Neural progenitor cell (in vitro differentiated cells): Measurements from ENCODE around the gene KCND1. TPM values are rescaled to one million over a fixed set of nuclear protein-coding genes. Genes with fewer than 3 reads are reported as not detected.

Source experiments
- DNase-seq: peaks from one replicate; pipeline ENCODE4 v3.0.0-alpha.2; 2016; ENCODE audit warnings: low spot score
- H2AFZ ChIP-seq: fragments of 200-600 bp; sonication (generic); replicated peaks from 2 replicates; pipeline ENCODE4 v1.6.1; 2016; ENCODE audit warnings: antibody characterized with exemption
- H3F3A ChIP-seq: fragments of 200-600 bp; sonication (generic); 2 replicates; pipeline ENCODE4 v1.6.1; 2016; ENCODE audit warnings: antibody characterized with exemption, low read depth
- H3K27ac ChIP-seq: fragments of 200-600 bp; sonication (generic); 2 replicates; pipeline ENCODE4 v1.5.1; 2016; ENCODE audit warnings: mild to moderate bottlenecking
- H3K27me3 ChIP-seq: fragments of 200-600 bp; sonication (generic); 2 replicates; pipeline ENCODE4 v1.6.1; 2016; ENCODE audit warnings: mild to moderate bottlenecking, moderate library complexity
- H3K36me3 ChIP-seq: fragments of 200-600 bp; sonication (generic); 2 replicates; pipeline ENCODE4 v1.5.1; 2016
- H3K4me1 ChIP-seq: fragments of 200-600 bp; sonication (generic); 2 replicates; pipeline ENCODE4 v1.6.1; 2016; ENCODE audit warnings: mixed run types
- H3K4me2 ChIP-seq: fragments of 200-600 bp; sonication (generic); 2 replicates; pipeline ENCODE4 v1.6.1; 2016
- H3K4me3 ChIP-seq: fragments of 200-600 bp; sonication (generic); 2 replicates; pipeline ENCODE4 v1.5.1; 2016
- H3K79me2 ChIP-seq: fragments of 200-600 bp; sonication (generic); 2 replicates; pipeline ENCODE4 v1.6.1; 2016; ENCODE audit warnings: low read depth
- H3K9ac ChIP-seq: fragments of 200-600 bp; sonication (generic); 2 replicates; pipeline ENCODE4 v1.6.1; 2016
- H3K9me3 ChIP-seq: fragments of 200-600 bp; sonication (generic); 2 replicates; pipeline ENCODE4 v1.5.1; 2016; ENCODE audit warnings: low read depth
- H4K20me1 ChIP-seq: fragments of 200-600 bp; sonication (generic); 2 replicates; pipeline ENCODE4 v1.6.1; 2016; ENCODE audit warnings: low read depth
- H3K27ac Mint-ChIP-seq: 3 replicates; pipeline ENCODE4 v1.8.0; 2021; ENCODE audit warnings: mixed read lengths
- H3K27me3 Mint-ChIP-seq: 2 replicates; pipeline ENCODE4 v1.8.0; 2022; ENCODE audit warnings: low read depth, mild to moderate bottlenecking, inconsistent platforms, moderate library complexity, mixed read lengths; ENCODE audit not compliant: insufficient read depth
- H3K36me3 Mint-ChIP-seq: 3 replicates; pipeline ENCODE4 v1.8.0; 2021; ENCODE audit warnings: mixed read lengths
- H3K4me1 Mint-ChIP-seq: 3 replicates; pipeline ENCODE4 v1.8.0; 2021; ENCODE audit warnings: mixed read lengths
- H3K4me3 Mint-ChIP-seq: 3 replicates; pipeline ENCODE4 v1.8.0; 2021; ENCODE audit warnings: mild to moderate bottlenecking, moderate library complexity, mixed read lengths
- H3K9me3 Mint-ChIP-seq: 3 replicates; pipeline ENCODE4 v1.8.0; 2020; ENCODE audit warnings: mixed read lengths
- CTCF ChIP-seq: fragments of 200-600 bp; sonication (generic); IDR thresholded peaks from 2 replicates; pipeline ENCODE4 v1.5.1; 2017; ENCODE audit warnings: antibody characterized with exemption, mild to moderate bottlenecking
- EZH2 ChIP-seq: fragments of 200-600 bp; sonication (generic); IDR thresholded peaks from 2 replicates; pipeline ENCODE4 v1.6.1; 2017; ENCODE audit warnings: antibody characterized with exemption, mild to moderate bottlenecking, moderate library complexity
- EZH2phosphoT487 ChIP-seq: fragments of 200-600 bp; sonication (generic); IDR thresholded peaks from 2 replicates; pipeline ENCODE4 v1.6.1; 2017; ENCODE audit warnings: antibody characterized with exemption
- total RNA-seq: library from RNA; depleted of rRNA; stranded (reverse); fragments of >200 nt; gene quantifications from 2 replicates; pipeline ENCODE4 v1.2.3, GENCODE V29; 2015; ENCODE audit warnings: low replicate concordance

The KCND1 gene
- total RNA-seq, result 0.39 and 1.4 TPM in 2 replicates

DNA sequence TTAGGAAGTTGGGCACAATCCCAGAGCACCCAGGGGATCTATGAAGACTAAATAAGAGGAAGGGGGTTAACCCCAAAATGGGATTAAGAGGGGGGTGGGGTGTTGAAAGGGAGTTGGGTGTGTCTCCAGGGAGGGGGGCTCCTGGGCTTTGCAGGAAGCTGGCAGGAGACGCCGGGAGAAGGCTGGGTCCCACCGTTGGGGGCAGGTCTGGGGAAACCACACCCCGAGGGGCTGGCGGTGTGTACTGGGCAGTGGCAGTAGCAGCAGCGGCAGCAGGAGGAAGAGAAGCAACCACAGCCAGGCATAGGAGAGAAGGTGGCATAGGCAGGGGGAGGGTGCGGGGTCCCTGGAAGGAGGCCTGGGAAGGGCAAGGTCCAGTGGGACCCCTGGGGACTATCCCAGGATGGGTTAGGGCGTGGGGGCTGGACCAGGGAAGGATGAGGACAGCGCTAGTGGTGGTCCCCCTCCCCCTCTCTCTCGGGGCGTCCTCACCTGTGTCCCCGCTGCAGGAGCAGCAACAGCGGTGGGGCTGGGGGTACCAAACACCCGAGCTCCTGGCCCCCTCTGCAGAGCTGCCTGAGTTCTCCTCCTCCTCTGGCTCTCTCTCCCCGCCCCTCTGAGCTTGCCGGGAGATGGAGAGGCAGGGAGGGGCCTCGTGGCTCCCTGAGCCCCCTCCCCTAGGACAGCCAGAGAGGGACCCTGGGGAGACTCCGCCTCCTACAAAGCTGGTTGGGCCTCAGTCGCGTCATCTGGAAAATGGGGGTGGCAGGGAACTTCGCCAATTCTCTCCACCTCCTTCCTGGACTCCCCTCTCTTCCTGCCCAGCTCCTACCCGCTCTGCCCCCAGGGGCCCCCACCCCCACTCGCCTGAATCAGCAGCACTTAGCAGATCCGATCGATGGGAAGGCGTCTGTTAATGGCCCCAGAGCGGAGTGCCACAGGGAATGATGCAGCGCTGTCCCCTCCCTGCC lies at the start of gene KCND1:
Gene KCND1 (minus strand): TSS at position 596 of the 971 bp plus-strand sequence. CDS start 1,573 bp downstream, outside the sequence.
- TF ChIP-seq EZH2phosphoT487 (no peak), CTCF (no peak), EZH2 (no peak)
- no peak within 1 kb of the TSS for H2AFZ ChIP-seq

DNA sequence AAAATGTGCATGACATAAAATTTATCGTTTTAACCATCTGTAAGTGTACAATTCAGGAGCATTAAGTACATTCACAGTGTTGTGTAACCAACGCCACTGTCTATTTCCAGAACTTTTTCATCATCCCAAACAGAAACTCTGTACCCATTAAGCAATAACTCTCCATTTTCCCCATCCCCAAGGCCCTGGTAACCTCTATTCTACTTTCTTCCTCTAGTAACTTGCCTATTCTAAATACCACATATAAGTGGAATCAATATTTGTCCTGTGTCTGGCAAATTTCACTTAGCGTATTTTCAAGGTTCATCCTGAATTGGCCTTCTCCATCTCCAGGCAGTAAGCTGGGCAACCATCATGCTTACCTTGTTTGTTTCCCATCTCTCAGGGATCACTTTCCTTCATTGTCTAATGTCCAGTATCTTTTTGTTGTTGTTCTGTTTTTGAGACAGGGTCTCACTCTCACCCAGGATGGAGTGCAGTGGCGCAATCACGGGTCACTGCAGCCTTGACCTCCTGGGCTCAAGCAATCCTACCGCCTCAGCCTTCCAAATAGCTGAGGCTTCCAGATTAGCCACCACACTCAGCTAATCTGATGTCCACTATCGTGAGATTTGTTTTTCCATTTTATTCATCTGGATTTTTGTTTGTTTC lies 48.1 kb upstream of the KCND1 start:
- Histone ChIP-seq H3K36me3 (no peaks in the 10 kb centered on the region), H3K4me1 (no peaks in the 10 kb centered on the region), H3F3A (no peaks in the 10 kb centered on the region), H3K9ac (no peak overlapping the region), H4K20me1 (no peaks in the 10 kb centered on the region), H3K27ac (no peak overlapping the region), H3K79me2 (no peaks in the 10 kb centered on the region), H2AFZ (no peak overlapping the region), H3K4me3 (no peak overlapping the region), H3K4me2 (no peak overlapping the region), H3K9me3 (no peaks in the 10 kb centered on the region), H3K27me3 (no peaks in the 10 kb centered on the region)
- no peak for TF ChIP-seq CTCF
- no peak for TF ChIP-seq EZH2
- no peak for TF ChIP-seq EZH2phosphoT487
- H3K36me3 Mint-ChIP-seq, result no peaks in the 10 kb centered on the region
- no peaks in the 10 kb centered on the region for H3K4me1 Mint-ChIP-seq
- H3K9me3 Mint-ChIP-seq, result peaks cover 15% of the 10 kb centered on the region
- H3K27me3 Mint-ChIP-seq, result peaks cover 5% of the 10 kb centered on the region
- no peak overlapping the region for H3K27ac Mint-ChIP-seq
- DNase-seq, result no peak
- no peak overlapping the region for H3K4me3 Mint-ChIP-seq

More for the DNA sequence above, at the start of gene KCND1:
- peak; percentile 59 for DNase-seq
- no peaks in the 10 kb centered on the region for H3K36me3 ChIP-seq
- H4K20me1 ChIP-seq, result no peaks in the 10 kb centered on the region
- H3K27me3 Mint-ChIP-seq, result peaks cover 9% of the 10 kb centered on the region
- H3K4me3 ChIP-seq, result peak within 1 kb of the TSS; percentile 51
- no peaks in the 10 kb centered on the region for H3K4me1 ChIP-seq
- H3K9me3 ChIP-seq, result no peaks in the 10 kb centered on the region
- no peaks in the 10 kb centered on the region for H3F3A ChIP-seq
- no peaks in the 10 kb centered on the region for H3K79me2 ChIP-seq
- H3K4me2 ChIP-seq, result peak within 1 kb of the TSS; percentile 79
- H3K36me3 Mint-ChIP-seq, result peaks cover 5% of the 10 kb centered on the region
- H3K4me1 Mint-ChIP-seq, result peaks cover 2% of the 10 kb centered on the region
- H3K27ac ChIP-seq, result no peak within 1 kb of the TSS
- no peaks in the 10 kb centered on the region for H3K27me3 ChIP-seq
- no peak within 1 kb of the TSS for H3K27ac Mint-ChIP-seq
- H3K4me3 Mint-ChIP-seq, result peak within 1 kb of the TSS; percentile 46
- H3K9ac ChIP-seq, result no peak within 1 kb of the TSS
- peaks cover 10% of the 10 kb centered on the region for H3K9me3 Mint-ChIP-seq

GRCh38 chrX:49019050-49019449 lies 47.4 kb upstream of the KCND1 start:
- H3K4me3 Mint-ChIP-seq, result no peak overlapping the region
- Histone ChIP-seq H3K36me3 (no peaks in the 10 kb centered on the region), H3F3A (no peaks in the 10 kb centered on the region)

More at GRCh38 chrX:49019050-49019449, 47.4 kb upstream of the KCND1 start:
- Histone ChIP-seq H4K20me1 (no peaks in the 10 kb centered on the region), H3K4me2 (no peak overlapping the region), H3K4me1 (no peaks in the 10 kb centered on the region), H3K79me2 (no peaks in the 10 kb centered on the region), H3K4me3 (no peak overlapping the region), H3K27me3 (no peaks in the 10 kb centered on the region), H3K9ac (no peak overlapping the region), H2AFZ (no peak overlapping the region), H3K27ac (no peak overlapping the region), H3K9me3 (no peaks in the 10 kb centered on the region)
- no peaks in the 10 kb centered on the region for H3K4me1 Mint-ChIP-seq
- no peak for DNase-seq
- no peaks in the 10 kb centered on the region for H3K36me3 Mint-ChIP-seq
- peaks cover 5% of the 10 kb centered on the region for H3K27me3 Mint-ChIP-seq
- no peak for TF ChIP-seq CTCF
- TF ChIP-seq EZH2, result no peak
- H3K9me3 Mint-ChIP-seq, result peaks cover 10% of the 10 kb centered on the region
- no peak overlapping the region for H3K27ac Mint-ChIP-seq
